Nucleus accumbens (tissue), 56 donors: ENCODE results near the gene SACM1L.

Source experiments
- DNase-seq, 56 donors: peaks; one replicate each; lab custom pipeline; 2025; lab: John Stamatoyannopoulos, UW

Gene SACM1L

GRCh38 chr3:45760878-45761711 is 71.9 kb downstream of the SACM1L start:
- peak in 18 of 56 donors; percentile 4 to 33 (median 8) for DNase-seq

GRCh38 chr3:45761831-45762230 is 72.6 kb downstream of the SACM1L start:
- DNase-seq, result no peak

GRCh38 chr3:45762647-45763302 is 73.6 kb downstream of the SACM1L start:
- no peak for DNase-seq

GRCh38 chr3:45763303-45763675 is 74.1 kb downstream of the SACM1L start:
- no peak for DNase-seq

GRCh38 chr3:45765266-45765851 is 76.2 kb downstream of the SACM1L start:
- DNase-seq, result no peak

GRCh38 chr3:45765958-45766357 is 76.8 kb downstream of the SACM1L start:
- DNase-seq, result no peak

GRCh38 chr3:45771166-45771775 is 82.1 kb downstream of the SACM1L start:
- no peak for DNase-seq

GRCh38 chr3:45771831-45772230 is 82.6 kb downstream of the SACM1L start:
- no peak for DNase-seq

- no peak for DNase-seq
Observed at GRCh38 chr3:45772341-45773035, 83.3 kb downstream of the SACM1L start.

- DNase-seq, result no peak
Observed at GRCh38 chr3:45773072-45773471, 83.9 kb downstream of the SACM1L start.

GRCh38 chr3:45773714-45774449 is 84.7 kb downstream of the SACM1L start:
- DNase-seq, result no peak

GRCh38 chr3:45774581-45775521 is 85.7 kb downstream of the SACM1L start:
- no peak for DNase-seq

GRCh38 chr3:45775571-45776300 is 86.5 kb downstream of the SACM1L start:
- no peak for DNase-seq

- DNase-seq, result no peak
Observed at GRCh38 chr3:45776301-45776595, 87.1 kb downstream of the SACM1L start.

GRCh38 chr3:45776611-45777010 is 87.4 kb downstream of the SACM1L start:
- no peak for DNase-seq

- no peak for DNase-seq
Observed at GRCh38 chr3:45777111-45777745, 88.0 kb downstream of the SACM1L start.

- no peak for DNase-seq
Observed at GRCh38 chr3:45777746-45778386, 88.7 kb downstream of the SACM1L start.
